ENCODE data around the gene PDE11A. TPM values are rescaled to one million over a fixed set of nuclear protein-coding genes. Genes with fewer than 3 reads are reported as not detected.

Gene PDE11A
- total and polyA plus RNA-seq, 2 of the 8 experiments (the other 6 are each of a cell fraction or from before 2014, with no cell fraction given), result 0.19 to 0.23 TPM

DNA sequence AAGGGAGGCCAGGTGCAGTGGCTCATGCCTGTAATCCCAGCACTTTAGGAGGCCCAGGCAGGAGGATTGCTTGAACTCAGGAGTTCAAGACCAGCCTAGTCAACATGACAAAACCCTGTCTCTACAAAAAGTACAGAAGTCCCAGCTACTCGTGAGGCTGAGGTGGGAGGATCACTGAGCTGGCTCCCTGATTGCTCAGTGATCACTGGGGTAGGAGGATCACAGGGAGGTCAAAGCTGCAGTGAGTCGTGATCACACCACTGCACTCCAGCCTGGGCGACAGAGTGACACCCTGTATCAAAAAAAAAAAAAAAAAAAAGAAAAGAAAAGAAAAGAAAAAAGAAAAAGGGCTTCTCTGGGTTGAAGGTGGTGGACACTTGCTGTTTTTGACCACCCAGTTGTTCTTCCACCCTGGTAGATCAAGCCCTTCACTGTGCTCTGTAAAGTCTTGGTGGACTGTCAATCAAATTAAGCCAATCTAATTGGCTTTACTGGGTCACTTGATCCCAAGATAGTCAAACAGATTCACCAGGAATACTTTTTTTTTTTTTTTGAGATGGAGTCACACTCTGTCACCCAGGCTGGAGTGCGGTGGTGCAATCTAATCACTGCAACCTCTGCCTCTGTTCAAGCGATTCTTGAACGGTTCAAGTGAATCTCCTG lies 488.4 kb downstream of the PDE11A start (continued):
- TF ChIP-seq NANOG (IDR thresholded peaks at IDR 0.05; ENCODE audit: insufficient read depth, low read depth, low read length, poor library complexity, severe bottlenecking) (no peak), CREB1 (IDR thresholded peaks at IDR 0.05) (no peak), CTBP2 (IDR thresholded peaks at IDR 0.05; ENCODE audit: borderline replicate concordance, insufficient read depth, insufficient read length, low read length) (no peak), SIN3A (conservative IDR thresholded peaks at IDR 0.05 in 1 of 2, IDR thresholded peaks at IDR 0.05 in 1 of 2; ENCODE audit: low read depth in 1 of 2, low read length in 2 of 2) (no peak), HDAC2 (IDR thresholded peaks at IDR 0.05; ENCODE audit: borderline replicate concordance in 1 of 2, low read depth in 2 of 2, low read length in 2 of 2) (no peak), TAF1 (IDR thresholded peaks at IDR 0.05; ENCODE audit: low read depth, low read length) (no peak)
- TF ChIP-seq, protein P1, sequence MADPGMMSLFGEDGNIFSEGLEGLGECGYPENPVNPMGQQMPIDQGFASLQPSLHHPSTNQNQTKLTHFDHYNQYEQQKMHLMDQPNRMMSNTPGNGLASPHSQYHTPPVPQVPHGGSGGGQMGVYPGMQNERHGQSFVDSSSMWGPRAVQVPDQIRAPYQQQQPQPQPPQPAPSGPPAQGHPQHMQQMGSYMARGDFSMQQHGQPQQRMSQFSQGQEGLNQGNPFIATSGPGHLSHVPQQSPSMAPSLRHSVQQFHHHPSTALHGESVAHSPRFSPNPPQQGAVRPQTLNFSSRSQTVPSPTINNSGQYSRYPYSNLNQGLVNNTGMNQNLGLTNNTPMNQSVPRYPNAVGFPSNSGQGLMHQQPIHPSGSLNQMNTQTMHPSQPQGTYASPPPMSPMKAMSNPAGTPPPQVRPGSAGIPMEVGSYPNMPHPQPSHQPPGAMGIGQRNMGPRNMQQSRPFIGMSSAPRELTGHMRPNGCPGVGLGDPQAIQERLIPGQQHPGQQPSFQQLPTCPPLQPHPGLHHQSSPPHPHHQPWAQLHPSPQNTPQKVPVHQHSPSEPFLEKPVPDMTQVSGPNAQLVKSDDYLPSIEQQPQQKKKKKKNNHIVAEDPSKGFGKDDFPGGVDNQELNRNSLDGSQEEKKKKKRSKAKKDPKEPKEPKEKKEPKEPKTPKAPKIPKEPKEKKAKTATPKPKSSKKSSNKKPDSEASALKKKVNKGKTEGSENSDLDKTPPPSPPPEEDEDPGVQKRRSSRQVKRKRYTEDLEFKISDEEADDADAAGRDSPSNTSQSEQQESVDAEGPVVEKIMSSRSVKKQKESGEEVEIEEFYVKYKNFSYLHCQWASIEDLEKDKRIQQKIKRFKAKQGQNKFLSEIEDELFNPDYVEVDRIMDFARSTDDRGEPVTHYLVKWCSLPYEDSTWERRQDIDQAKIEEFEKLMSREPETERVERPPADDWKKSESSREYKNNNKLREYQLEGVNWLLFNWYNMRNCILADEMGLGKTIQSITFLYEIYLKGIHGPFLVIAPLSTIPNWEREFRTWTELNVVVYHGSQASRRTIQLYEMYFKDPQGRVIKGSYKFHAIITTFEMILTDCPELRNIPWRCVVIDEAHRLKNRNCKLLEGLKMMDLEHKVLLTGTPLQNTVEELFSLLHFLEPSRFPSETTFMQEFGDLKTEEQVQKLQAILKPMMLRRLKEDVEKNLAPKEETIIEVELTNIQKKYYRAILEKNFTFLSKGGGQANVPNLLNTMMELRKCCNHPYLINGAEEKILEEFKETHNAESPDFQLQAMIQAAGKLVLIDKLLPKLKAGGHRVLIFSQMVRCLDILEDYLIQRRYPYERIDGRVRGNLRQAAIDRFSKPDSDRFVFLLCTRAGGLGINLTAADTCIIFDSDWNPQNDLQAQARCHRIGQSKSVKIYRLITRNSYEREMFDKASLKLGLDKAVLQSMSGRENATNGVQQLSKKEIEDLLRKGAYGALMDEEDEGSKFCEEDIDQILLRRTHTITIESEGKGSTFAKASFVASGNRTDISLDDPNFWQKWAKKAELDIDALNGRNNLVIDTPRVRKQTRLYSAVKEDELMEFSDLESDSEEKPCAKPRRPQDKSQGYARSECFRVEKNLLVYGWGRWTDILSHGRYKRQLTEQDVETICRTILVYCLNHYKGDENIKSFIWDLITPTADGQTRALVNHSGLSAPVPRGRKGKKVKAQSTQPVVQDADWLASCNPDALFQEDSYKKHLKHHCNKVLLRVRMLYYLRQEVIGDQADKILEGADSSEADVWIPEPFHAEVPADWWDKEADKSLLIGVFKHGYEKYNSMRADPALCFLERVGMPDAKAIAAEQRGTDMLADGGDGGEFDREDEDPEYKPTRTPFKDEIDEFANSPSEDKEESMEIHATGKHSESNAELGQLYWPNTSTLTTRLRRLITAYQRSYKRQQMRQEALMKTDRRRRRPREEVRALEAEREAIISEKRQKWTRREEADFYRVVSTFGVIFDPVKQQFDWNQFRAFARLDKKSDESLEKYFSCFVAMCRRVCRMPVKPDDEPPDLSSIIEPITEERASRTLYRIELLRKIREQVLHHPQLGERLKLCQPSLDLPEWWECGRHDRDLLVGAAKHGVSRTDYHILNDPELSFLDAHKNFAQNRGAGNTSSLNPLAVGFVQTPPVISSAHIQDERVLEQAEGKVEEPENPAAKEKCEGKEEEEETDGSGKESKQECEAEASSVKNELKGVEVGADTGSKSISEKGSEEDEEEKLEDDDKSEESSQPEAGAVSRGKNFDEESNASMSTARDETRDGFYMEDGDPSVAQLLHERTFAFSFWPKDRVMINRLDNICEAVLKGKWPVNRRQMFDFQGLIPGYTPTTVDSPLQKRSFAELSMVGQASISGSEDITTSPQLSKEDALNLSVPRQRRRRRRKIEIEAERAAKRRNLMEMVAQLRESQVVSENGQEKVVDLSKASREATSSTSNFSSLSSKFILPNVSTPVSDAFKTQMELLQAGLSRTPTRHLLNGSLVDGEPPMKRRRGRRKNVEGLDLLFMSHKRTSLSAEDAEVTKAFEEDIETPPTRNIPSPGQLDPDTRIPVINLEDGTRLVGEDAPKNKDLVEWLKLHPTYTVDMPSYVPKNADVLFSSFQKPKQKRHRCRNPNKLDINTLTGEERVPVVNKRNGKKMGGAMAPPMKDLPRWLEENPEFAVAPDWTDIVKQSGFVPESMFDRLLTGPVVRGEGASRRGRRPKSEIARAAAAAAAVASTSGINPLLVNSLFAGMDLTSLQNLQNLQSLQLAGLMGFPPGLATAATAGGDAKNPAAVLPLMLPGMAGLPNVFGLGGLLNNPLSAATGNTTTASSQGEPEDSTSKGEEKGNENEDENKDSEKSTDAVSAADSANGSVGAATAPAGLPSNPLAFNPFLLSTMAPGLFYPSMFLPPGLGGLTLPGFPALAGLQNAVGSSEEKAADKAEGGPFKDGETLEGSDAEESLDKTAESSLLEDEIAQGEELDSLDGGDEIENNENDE (IDR thresholded peaks at IDR 0.05; ENCODE audit: insufficient replicate concordance, low read length), result no peak

Measured in H1 (cell line).